Measurements from ENCODE around the gene TMPRSS13. TPM values are rescaled to one million over a fixed set of nuclear protein-coding genes. Genes with fewer than 3 reads are reported as not detected.

The TMPRSS13 gene
- total RNA-seq, 4 donors from 2014 or later: not detected

- Histone ChIP-seq H3K27me3 (no peaks in the 10 kb centered on the region), H3K27ac (replicated peaks in 1 of 4) (no peak overlapping the region), H3K36me3 (no peaks in the 10 kb centered on the region), H3K4me1 (no peaks in the 10 kb centered on the region), H3K4me3 (no peak overlapping the region), H3K9me3 (no peaks in the 10 kb centered on the region)
- WGBS: 84% methylated on average over 10 of the region's 11 CpGs
- TF ChIP-seq EP300 (IDR thresholded peaks at IDR 0.05) (no peak), POLR2A (IDR thresholded peaks at IDR 0.05; ENCODE audit: low read depth) (no peak), POLR2AphosphoS5 (IDR thresholded peaks at IDR 0.05) (no peak)
- TF ChIP-seq, protein P1, sequence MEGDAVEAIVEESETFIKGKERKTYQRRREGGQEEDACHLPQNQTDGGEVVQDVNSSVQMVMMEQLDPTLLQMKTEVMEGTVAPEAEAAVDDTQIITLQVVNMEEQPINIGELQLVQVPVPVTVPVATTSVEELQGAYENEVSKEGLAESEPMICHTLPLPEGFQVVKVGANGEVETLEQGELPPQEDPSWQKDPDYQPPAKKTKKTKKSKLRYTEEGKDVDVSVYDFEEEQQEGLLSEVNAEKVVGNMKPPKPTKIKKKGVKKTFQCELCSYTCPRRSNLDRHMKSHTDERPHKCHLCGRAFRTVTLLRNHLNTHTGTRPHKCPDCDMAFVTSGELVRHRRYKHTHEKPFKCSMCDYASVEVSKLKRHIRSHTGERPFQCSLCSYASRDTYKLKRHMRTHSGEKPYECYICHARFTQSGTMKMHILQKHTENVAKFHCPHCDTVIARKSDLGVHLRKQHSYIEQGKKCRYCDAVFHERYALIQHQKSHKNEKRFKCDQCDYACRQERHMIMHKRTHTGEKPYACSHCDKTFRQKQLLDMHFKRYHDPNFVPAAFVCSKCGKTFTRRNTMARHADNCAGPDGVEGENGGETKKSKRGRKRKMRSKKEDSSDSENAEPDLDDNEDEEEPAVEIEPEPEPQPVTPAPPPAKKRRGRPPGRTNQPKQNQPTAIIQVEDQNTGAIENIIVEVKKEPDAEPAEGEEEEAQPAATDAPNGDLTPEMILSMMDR (IDR thresholded peaks at IDR 0.05): no peak
- DNase-seq (ENCODE audit: extremely low spot score): no peak
- intact Hi-C loops (cut with DNase I): loop anchor here (5.0 kb wide), 1 partner anchor 54 kb away; no protein-coding TSS in a partner anchor
Measured at GRCh38 chr11:117900720-117901440, 28.3 kb downstream of the TMPRSS13 start.

GRCh38 chr11:117900121-117900648 is 29.0 kb downstream of the TMPRSS13 start:
- Histone ChIP-seq H3K27me3 (no peaks in the 10 kb centered on the region), H3K4me1 (no peaks in the 10 kb centered on the region), H3K4me3 (no peak overlapping the region), H3K9me3 (no peaks in the 10 kb centered on the region), H3K36me3 (no peaks in the 10 kb centered on the region), H3K27ac (replicated peaks in 1 of 4) (no peak overlapping the region)
- 71% methylated on average over 4 of the region's 4 CpGs for WGBS
- TF ChIP-seq POLR2AphosphoS5 (IDR thresholded peaks at IDR 0.05) (no peak), POLR2A (IDR thresholded peaks at IDR 0.05; ENCODE audit: low read depth) (no peak), EP300 (IDR thresholded peaks at IDR 0.05) (no peak)
- TF ChIP-seq, protein P1 (IDR thresholded peaks at IDR 0.05): no peak
- no peak for DNase-seq (ENCODE audit: extremely low spot score)
- intact Hi-C loops (cut with DNase I): loop anchor here (5.0 kb wide), 1 partner anchor 53 kb away; no protein-coding TSS in a partner anchor

DNA sequence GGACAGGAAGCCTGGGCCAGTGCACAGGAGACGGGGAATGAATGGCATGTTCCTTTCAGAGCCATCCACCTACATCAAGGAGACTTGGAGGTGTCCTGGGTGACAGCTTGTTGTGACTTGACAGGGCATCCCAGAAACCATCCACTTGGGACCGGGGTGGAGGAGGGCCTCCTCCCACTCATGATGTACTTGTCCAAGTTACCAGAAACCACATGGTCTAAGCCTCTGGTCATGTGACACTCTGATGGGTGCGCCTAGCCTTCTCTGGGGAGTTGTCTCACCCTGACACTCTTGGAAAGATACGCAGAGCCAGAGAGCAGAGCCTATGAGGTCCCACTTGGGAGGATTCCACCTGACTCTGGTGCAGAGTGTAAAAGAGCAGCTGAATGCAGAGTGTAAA is 31.1 kb downstream of the TMPRSS13 start:
- intact Hi-C loops (cut with DNase I): no loop called here
- Histone ChIP-seq H3K36me3 (no peaks in the 10 kb centered on the region), H3K27ac (replicated peaks in 1 of 4) (no peak overlapping the region), H3K4me1 (no peaks in the 10 kb centered on the region), H3K4me3 (no peak overlapping the region), H3K9me3 (no peaks in the 10 kb centered on the region), H3K27me3 (no peaks in the 10 kb centered on the region)
- 95% methylated on average over 2 of the region's 4 CpGs for WGBS
- no peak for TF ChIP-seq POLR2A (IDR thresholded peaks at IDR 0.05; ENCODE audit: low read depth)
- TF ChIP-seq POLR2AphosphoS5 (IDR thresholded peaks at IDR 0.05): no peak
- no peak for TF ChIP-seq EP300 (IDR thresholded peaks at IDR 0.05)
- TF ChIP-seq, protein P1 (IDR thresholded peaks at IDR 0.05): no peak
- no peak for DNase-seq (ENCODE audit: extremely low spot score)

- H3K9me3 ChIP-seq: no peaks in the 10 kb centered on the region
- H3K4me1 ChIP-seq: no peaks in the 10 kb centered on the region
- H3K27ac ChIP-seq (replicated peaks in 1 of 4): no peak overlapping the region
- WGBS: 100% methylated on average over 3 of the region's 3 CpGs
- H3K4me3 ChIP-seq: no peak overlapping the region
- no peak for DNase-seq (ENCODE audit: extremely low spot score)
- no peaks in the 10 kb centered on the region for H3K27me3 ChIP-seq
- TF ChIP-seq POLR2AphosphoS5 (IDR thresholded peaks at IDR 0.05) (no peak), POLR2A (IDR thresholded peaks at IDR 0.05; ENCODE audit: low read depth) (no peak), EP300 (IDR thresholded peaks at IDR 0.05) (no peak)
- TF ChIP-seq, protein P1 (IDR thresholded peaks at IDR 0.05): no peak
- H3K36me3 ChIP-seq: no peaks in the 10 kb centered on the region
- intact Hi-C loops (cut with DNase I): no loop called here
Measured at GRCh38 chr11:117892651-117893050, 36.6 kb downstream of the TMPRSS13 start.
